Sigmoid colon (tissue), 7 donors: ENCODE data around the gene WDR83. TPM values are rescaled to one million over a fixed set of nuclear protein-coding genes. Genes with fewer than 3 reads are reported as not detected.

Source experiments
- DNase-seq: peaks from one replicate; pipeline ENCODE4 v3.0.0-alpha.2; 2019
- H3K27ac ChIP-seq, 4 donors: fragments of 200-600 bp; sonication (generic); one replicate each; pipeline ENCODE4 v1.5.1; 2016 to 2019; ENCODE audit warnings: mild to moderate bottlenecking in 1 of 4
- H3K27me3 ChIP-seq, 3 donors: fragments of 200-600 bp; sonication (generic); one replicate each; pipeline ENCODE4 v1.5.1; 2019; ENCODE audit warnings: mild to moderate bottlenecking in 1 of 3
- H3K36me3 ChIP-seq, 4 donors: fragments of 200-600 bp; sonication (generic); one replicate each; pipeline ENCODE4 v1.5.1; 2016 to 2019
- H3K4me1 ChIP-seq, 4 donors: fragments of 200-600 bp; sonication (generic); one replicate each; pipeline ENCODE4 v1.5.1; 2017 to 2019
- H3K4me3 ChIP-seq, 4 donors: fragments of 200-600 bp; sonication (generic); one replicate each; pipeline ENCODE4 v1.5.1; 2017 to 2019; ENCODE audit warnings: mild to moderate bottlenecking in 2 of 4, moderate library complexity in 1 of 4
- H3K9me3 ChIP-seq, 4 donors: fragments of 200-600 bp in 3 of 4; sonication (generic) in 3 of 4; one replicate each; pipeline versions ENCODE4 v1.5.1 to v1.6.1; 2013 to 2019
- EP300 ChIP-seq, 4 donors: sonication (generic); formaldehyde crosslinking; IDR thresholded peaks; one replicate each; pipeline ENCODE4 v1.6.1; 2017; ENCODE audit warnings: antibody characterized with exemption in 4 of 4
- POLR2A ChIP-seq, 2 donors: fragments of 450-650 bp; IDR thresholded peaks; one replicate each; pipeline ENCODE4 v1.6.1; 2016; ENCODE audit warnings: antibody characterized with exemption in 2 of 2, mild to moderate bottlenecking in 2 of 2, moderate library complexity in 2 of 2
- POLR2AphosphoS5 ChIP-seq, 4 donors: sonication (generic); formaldehyde crosslinking; IDR thresholded peaks; one replicate each; pipeline ENCODE4 v1.6.1; 2017; ENCODE audit warnings: antibody characterized with exemption in 4 of 4
- WGBS, 2 donors: extraction: QIAGEN DNeasy Blood & Tissue Kit; methylation state at CpG; one replicate each; pipeline ENCODE4 v1.1.7; 2013; 5-methylcytosine and 5-hydroxymethylcytosine counted together
- intact Hi-C: fragments of 100-400 bp; cut with DNase I; formaldehyde crosslinking; loops from one replicate; pipeline ENCODE4 v1.15.1; 2023
- polyA plus RNA-seq, 3 donors: library from polyadenylated mRNA; stranded (reverse); fragments of 200-250 nt; gene quantifications; one replicate each; pipeline ENCODE4 v1.2.3, GENCODE V29; 2013
- small RNA-seq, 3 donors: library from RNA; depleted of rRNA; stranded (forward); fragments of <200 nt; gene quantifications; one replicate each; pipeline ENCODE3, GENCODE V24; 2016
- total RNA-seq, 4 donors: library from RNA; depleted of rRNA; stranded (reverse); fragments of >200 nt; gene quantifications; one replicate each; pipeline ENCODE4 v1.1.0, GENCODE V29; 2016
- TF ChIP-seq, protein P1 (sequence below), 4 experiments: fragments of 450-650 bp in 3 of 4; fragments of 200-600 bp in 1 of 4; IDR thresholded peaks; one replicate each; pipeline ENCODE4 v1.5.1; 2016 to 2019; ENCODE audit warnings: antibody characterized with exemption in 4 of 4, mild to moderate bottlenecking in 3 of 4, moderate library complexity in 2 of 4
- donor health status: healthy with polysubstance abuse.
- donor health status: Bipolar disorder and iron deficiency.
- donor health status: healthy.

WDR83 gene
- total and polyA plus RNA-seq, 7 donors: 7.8 to 13.4 (median 11.0) TPM

DNA sequence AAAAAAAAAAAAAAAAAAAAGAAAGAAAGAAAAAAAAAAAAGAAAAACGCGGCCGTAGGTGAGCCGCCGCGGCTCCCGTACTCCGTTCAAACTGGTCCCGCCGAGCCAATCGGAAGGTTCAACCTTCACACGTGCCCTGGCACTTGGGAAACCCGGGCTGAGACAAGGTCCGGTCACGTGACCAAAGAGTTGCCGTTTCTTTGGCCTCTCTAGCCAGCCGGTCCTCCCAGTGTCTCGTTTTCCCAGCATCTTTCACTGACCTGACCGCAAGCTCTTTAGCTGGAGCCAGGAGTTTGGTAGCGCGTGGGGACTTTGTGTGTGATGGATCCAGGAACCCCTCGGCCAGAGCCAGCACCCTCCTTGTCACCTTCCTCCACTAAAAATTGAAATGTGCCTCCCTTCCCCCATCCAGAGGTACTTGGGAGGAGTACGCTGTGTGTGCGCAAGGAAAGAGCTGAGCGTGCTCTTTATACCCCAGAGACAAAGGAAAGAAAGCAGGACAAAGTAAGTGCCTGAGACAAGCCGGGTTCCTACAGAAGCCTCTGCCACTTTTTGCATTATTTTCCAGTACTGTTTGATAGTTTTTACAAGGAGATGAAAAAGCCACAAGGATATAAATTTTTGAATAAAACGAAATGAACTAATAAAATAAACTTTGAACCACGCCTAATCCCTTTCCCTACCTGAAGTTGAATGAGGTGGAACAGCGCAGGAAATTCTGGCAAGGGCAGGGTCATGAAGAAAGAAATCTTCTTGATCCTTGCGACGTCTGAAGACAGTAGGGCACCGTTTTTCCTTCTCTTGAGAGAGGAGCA, 56.2 kb downstream of the WDR83 start:
- Histone ChIP-seq H3K9me3 (no peaks in the 10 kb centered on the region), H3K36me3 (peaks cover 0 to 18% (median 9%) of the 10 kb centered on the region in 4 donors), H3K27ac (peak overlapping the region; percentile 93 to 98 (median 95)), H3K4me1 (peaks cover 0 to 49% (median 44%) of the 10 kb centered on the region in 4 donors), H3K27me3 (no peaks in the 10 kb centered on the region), H3K4me3 (peak overlapping the region; percentile 54 to 98 (median 77))
- DNase-seq: peak; percentile 99
- TF ChIP-seq POLR2AphosphoS5 (IDR thresholded peaks at IDR 0.05) (peak; percentile 51 to 83 (median 74)), POLR2A (IDR thresholded peaks at IDR 0.05) (peak in 1 of 2 donors; percentile 39), EP300 (IDR thresholded peaks at IDR 0.05) (peak in 1 of 4 donors; percentile 13)
- TF ChIP-seq, protein P1, sequence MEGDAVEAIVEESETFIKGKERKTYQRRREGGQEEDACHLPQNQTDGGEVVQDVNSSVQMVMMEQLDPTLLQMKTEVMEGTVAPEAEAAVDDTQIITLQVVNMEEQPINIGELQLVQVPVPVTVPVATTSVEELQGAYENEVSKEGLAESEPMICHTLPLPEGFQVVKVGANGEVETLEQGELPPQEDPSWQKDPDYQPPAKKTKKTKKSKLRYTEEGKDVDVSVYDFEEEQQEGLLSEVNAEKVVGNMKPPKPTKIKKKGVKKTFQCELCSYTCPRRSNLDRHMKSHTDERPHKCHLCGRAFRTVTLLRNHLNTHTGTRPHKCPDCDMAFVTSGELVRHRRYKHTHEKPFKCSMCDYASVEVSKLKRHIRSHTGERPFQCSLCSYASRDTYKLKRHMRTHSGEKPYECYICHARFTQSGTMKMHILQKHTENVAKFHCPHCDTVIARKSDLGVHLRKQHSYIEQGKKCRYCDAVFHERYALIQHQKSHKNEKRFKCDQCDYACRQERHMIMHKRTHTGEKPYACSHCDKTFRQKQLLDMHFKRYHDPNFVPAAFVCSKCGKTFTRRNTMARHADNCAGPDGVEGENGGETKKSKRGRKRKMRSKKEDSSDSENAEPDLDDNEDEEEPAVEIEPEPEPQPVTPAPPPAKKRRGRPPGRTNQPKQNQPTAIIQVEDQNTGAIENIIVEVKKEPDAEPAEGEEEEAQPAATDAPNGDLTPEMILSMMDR (IDR thresholded peaks at IDR 0.05): no peak
- 0 to 1% methylated on average over 32 of the region's 32 CpGs for WGBS, 2 donors
- intact Hi-C loops: loop anchor here (2.0 kb wide), 1 partner anchor 42 kb away; the partner anchor contains the start of gene DHPS

DNA sequence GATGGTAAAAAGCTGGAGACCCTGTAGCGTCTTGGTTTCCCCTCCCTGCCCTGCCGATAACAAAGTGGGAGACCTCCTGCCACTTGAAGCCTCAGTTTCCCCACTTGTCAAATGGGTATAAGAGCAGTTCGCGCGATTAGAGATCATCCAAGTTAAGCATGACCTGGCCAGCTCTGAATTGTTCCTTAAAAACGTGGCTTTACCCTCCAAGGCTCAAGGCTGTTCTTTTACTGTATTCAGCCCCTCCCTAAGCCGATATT, 56.7 kb downstream of the WDR83 start:
- WGBS, 2 donors: 1% methylated on average over 7 of the region's 7 CpGs
- Histone ChIP-seq H3K36me3 (peaks cover 0 to 18% (median 6%) of the 10 kb centered on the region in 4 donors), H3K27ac (peak overlapping the region; percentile 93 to 98 (median 95)), H3K27me3 (no peaks in the 10 kb centered on the region), H3K4me1 (peaks cover 0 to 49% (median 44%) of the 10 kb centered on the region in 4 donors), H3K9me3 (no peaks in the 10 kb centered on the region), H3K4me3 (peak overlapping the region; percentile 54 to 98 (median 77))
- intact Hi-C loops: loop anchor here (2.0 kb wide), 1 partner anchor 43 kb away; the partner anchor contains the start of gene DHPS
- no peak for DNase-seq
- TF ChIP-seq EP300 (IDR thresholded peaks at IDR 0.05) (no peak), POLR2AphosphoS5 (IDR thresholded peaks at IDR 0.05) (no peak), POLR2A (IDR thresholded peaks at IDR 0.05) (no peak)
- TF ChIP-seq, protein P1 (IDR thresholded peaks at IDR 0.05): no peak

GRCh38 chr19:12723641-12724426, 57.2 kb downstream of the WDR83 start, which contains the start of gene TNPO2:
TSS of gene TNPO2 (minus strand) at chr19:12723932. CDS start at chr19:12720977, 2,955 bp downstream.
- Histone ChIP-seq H3K4me3 (peak within 1 kb of the TSS; percentile 54 to 98 (median 77)), H3K4me1 (peaks cover 0 to 49% (median 43%) of the 10 kb centered on the region in 4 donors), H3K27me3 (no peaks in the 10 kb centered on the region), H3K36me3 (peaks cover 0 to 18% (median 3%) of the 10 kb centered on the region in 4 donors), H3K9me3 (no peaks in the 10 kb centered on the region), H3K27ac (peak within 1 kb of the TSS; percentile 93 to 98 (median 95))
- 4% methylated on average over 28 of the region's 28 CpGs for WGBS, 2 donors
- intact Hi-C loops: loop anchor here (2.0 kb wide), 1 partner anchor 43 kb away; the partner anchor contains the start of gene DHPS
- peak; percentile 77 for DNase-seq
- TF ChIP-seq POLR2AphosphoS5 (IDR thresholded peaks at IDR 0.05) (peak in 1 of 4 donors; percentile 9), EP300 (IDR thresholded peaks at IDR 0.05) (no peak)

Small RNA genes lying within 50 kb of the gene (small RNA-seq; reads per million reads assigned to genes)
- 57.4 to 659 (median 153) reads per million in 3 donors for gene SNORD41

Other genes starting within 250 kb of the WDR83 start
- 1 to 10 TPM; 3.2 to 5.6 (median 3.6) TPM for gene ZNF443, start 225.8 kb upstream of the WDR83 start, total RNA-seq
- gene ZNF443, start 225.8 kb upstream of the WDR83 start, polyA plus RNA-seq: 1 to 10 TPM; 2.3 to 2.4 (median 2.3) TPM
- 1 to 10 TPM; 2.4 to 8.3 (median 3.5) TPM for gene ZNF709, start 182.0 kb upstream of the WDR83 start, total RNA-seq
- gene ZNF709, start 182.0 kb upstream of the WDR83 start, polyA plus RNA-seq: 1 to 10 TPM in 1 of 3 donors, under 1 TPM in 2; 0.46 to 1.2 (median 0.60) TPM
- 10 to 100 TPM; 11.7 to 17.8 (median 16.4) TPM for gene ZNF564, start 115.3 kb upstream of the WDR83 start, total RNA-seq
- gene ZNF564, start 115.3 kb upstream of the WDR83 start, polyA plus RNA-seq: 1 to 10 TPM; 7.4 to 9.0 (median 7.8) TPM
- gene ZNF490, start 56.0 kb upstream of the WDR83 start, total RNA-seq: 1 to 10 TPM; 4.3 to 7.8 (median 5.5) TPM
- gene ZNF490, start 56.0 kb upstream of the WDR83 start, polyA plus RNA-seq: 1 to 10 TPM in 2 of 3 donors, not detected in 1; 1.6 to 2.2 TPM
- gene ZNF791, start 55.9 kb upstream of the WDR83 start, total RNA-seq: 10 to 100 TPM; 16.6 to 27.6 (median 22.3) TPM
- gene ZNF791, start 55.9 kb upstream of the WDR83 start, polyA plus RNA-seq: 1 to 10 TPM; 4.2 to 9.4 (median 5.3) TPM
- gene MAN2B1, start 65 bp upstream of the WDR83 start, total RNA-seq: 10 to 100 TPM; 41.1 to 75.6 (median 63.8) TPM
- gene MAN2B1, start 65 bp upstream of the WDR83 start, polyA plus RNA-seq: 10 to 100 TPM; 26.4 to 68.1 (median 31.0) TPM
- 100 to 1,000 TPM; 105 to 160 (median 136) TPM for gene DHPS, start 15.1 kb downstream of the WDR83 start, total RNA-seq
- gene DHPS, start 15.1 kb downstream of the WDR83 start, polyA plus RNA-seq: 10 to 100 TPM; 60.3 to 74.1 (median 73.3) TPM
- gene GNG14, start 21.2 kb downstream of the WDR83 start, total RNA-seq: not detected
- not detected for gene GNG14, start 21.2 kb downstream of the WDR83 start, polyA plus RNA-seq
- gene FBXW9, start 29.8 kb downstream of the WDR83 start, total RNA-seq: 1 to 10 TPM; 3.6 to 6.4 (median 4.5) TPM
- gene FBXW9, start 29.8 kb downstream of the WDR83 start, polyA plus RNA-seq: 10 to 100 TPM in 1 of 3 donors, 1 to 10 TPM in 2; 6.2 to 10.8 (median 7.8) TPM
- gene TNPO2, start 57.1 kb downstream of the WDR83 start, total RNA-seq: 10 to 100 TPM; 54.2 to 92.2 (median 60.5) TPM
- gene TNPO2, start 57.1 kb downstream of the WDR83 start, polyA plus RNA-seq: 10 to 100 TPM in 2 of 3 donors, 1 to 10 TPM in 1; 9.5 to 47.2 (median 12.0) TPM
- 100 to 1,000 TPM; 443 to 505 (median 475) TPM for gene TRIR, start 67.9 kb downstream of the WDR83 start, total RNA-seq
- 100 to 1,000 TPM; 261 to 324 (median 321) TPM for gene TRIR, start 67.9 kb downstream of the WDR83 start, polyA plus RNA-seq
- gene GET3, start 70.7 kb downstream of the WDR83 start, total RNA-seq: 10 to 100 TPM; 34.6 to 59.4 (median 44.5) TPM
- 100 to 1,000 TPM in 1 of 3 donors, 10 to 100 TPM in 2; 85.8 to 121 (median 98.5) TPM for gene GET3, start 70.7 kb downstream of the WDR83 start, polyA plus RNA-seq
- gene BEST2, start 85.0 kb downstream of the WDR83 start, total RNA-seq: under 1 TPM in 1 of 4 donors, not detected in 3; 0.36 TPM
- 10 to 100 TPM; 44.4 to 50.0 (median 45.8) TPM for gene BEST2, start 85.0 kb downstream of the WDR83 start, polyA plus RNA-seq
- 10 to 100 TPM; 10.2 to 37.9 (median 12.7) TPM for gene HOOK2, start 108.7 kb downstream of the WDR83 start, total RNA-seq
- gene HOOK2, start 108.7 kb downstream of the WDR83 start, polyA plus RNA-seq: 10 to 100 TPM; 36.0 to 80.4 (median 42.1) TPM
- 1,000 to 10,000 TPM in 1 of 4 donors, 100 to 1,000 TPM in 3; 125 to 1,252 (median 504) TPM for gene JUNB, start 124.7 kb downstream of the WDR83 start, total RNA-seq
- gene JUNB, start 124.7 kb downstream of the WDR83 start, polyA plus RNA-seq: 100 to 1,000 TPM in 2 of 3 donors, 10 to 100 TPM in 1; 91.6 to 289 (median 249) TPM
- 100 to 1,000 TPM; 248 to 312 (median 264) TPM for gene PRDX2, start 135.0 kb downstream of the WDR83 start, total RNA-seq
- gene PRDX2, start 135.0 kb downstream of the WDR83 start, polyA plus RNA-seq: 100 to 1,000 TPM; 277 to 379 (median 284) TPM
- not detected for gene THSD8, start 135.3 kb downstream of the WDR83 start, total RNA-seq
- 1 to 10 TPM in 2 of 3 donors, not detected in 1; 2.5 to 2.8 TPM for gene THSD8, start 135.3 kb downstream of the WDR83 start, polyA plus RNA-seq
- gene RNASEH2A, start 139.8 kb downstream of the WDR83 start, total RNA-seq: 1 to 10 TPM; 1.9 to 3.7 (median 3.0) TPM
- gene RNASEH2A, start 139.8 kb downstream of the WDR83 start, polyA plus RNA-seq: 10 to 100 TPM in 1 of 3 donors, 1 to 10 TPM in 2; 6.2 to 22.1 (median 7.2) TPM
- 1 to 10 TPM in 1 of 4 donors, under 1 TPM in 1, not detected in 2; 0.82 to 1.8 TPM for gene RTBDN, start 167.8 kb downstream of the WDR83 start, total RNA-seq
- gene RTBDN, start 167.8 kb downstream of the WDR83 start, polyA plus RNA-seq: under 1 TPM in 1 of 3 donors, not detected in 2; 0.83 TPM
- gene MAST1, start 171.7 kb downstream of the WDR83 start, total RNA-seq: 1 to 10 TPM in 1 of 4 donors, under 1 TPM in 3; 0.49 to 3.3 (median 0.76) TPM
- 1 to 10 TPM; 1.2 to 2.6 (median 1.8) TPM for gene MAST1, start 171.7 kb downstream of the WDR83 start, polyA plus RNA-seq
- gene DNASE2, start 214.6 kb downstream of the WDR83 start, total RNA-seq: 10 to 100 TPM; 28.6 to 45.1 (median 32.1) TPM
- 10 to 100 TPM; 11.4 to 45.4 (median 24.5) TPM for gene DNASE2, start 214.6 kb downstream of the WDR83 start, polyA plus RNA-seq
- not detected for gene KLF1, start 220.4 kb downstream of the WDR83 start, total RNA-seq
- under 1 TPM in 1 of 3 donors, not detected in 2; 0.10 TPM for gene KLF1, start 220.4 kb downstream of the WDR83 start, polyA plus RNA-seq
- gene GCDH, start 224.4 kb downstream of the WDR83 start, total RNA-seq: 10 to 100 TPM; 24.7 to 85.0 (median 34.8) TPM
- gene GCDH, start 224.4 kb downstream of the WDR83 start, polyA plus RNA-seq: 10 to 100 TPM; 10.8 to 40.0 (median 21.3) TPM